ENCODE measurements around the gene CNKSR1. TPM values are rescaled to one million over a fixed set of nuclear protein-coding genes. Genes with fewer than 3 reads are reported as not detected.

The CNKSR1 gene
- total RNA-seq, 1 experiment from 2014 or later: 32.1 TPM

- no peaks in the 10 kb centered on the region for H3K36me3 ChIP-seq (ENCODE audit: low read depth, low read length)
- no peak within 1 kb of the TSS for H2AFZ ChIP-seq (ENCODE audit: low read length)
- no peak for DNase-seq
- POLR2A ChIA-PET (ENCODE audit: unreplicated experiment): no interaction called here
- no peaks in the 10 kb centered on the region for H3K9me3 ChIP-seq (ENCODE audit: low read length)
- no peak within 1 kb of the TSS for H3K4me2 ChIP-seq (ENCODE audit: low read length)
- no peaks in the 10 kb centered on the region for H3K79me2 ChIP-seq (ENCODE audit: low read length)
- peaks cover 9% of the 10 kb centered on the region for H3K4me1 ChIP-seq (ENCODE audit: insufficient read depth, low read length)
- BruUV-seq (replicated peaks): no TSS peak
- H3F3A ChIP-seq (ENCODE audit: low read length, unreplicated experiment): no peaks in the 10 kb centered on the region
- no peak within 1 kb of the TSS for H3K9ac ChIP-seq (ENCODE audit: low read length)
- CTCF ChIA-PET: no interaction called here
- no peaks in the 10 kb centered on the region for H3K27me3 ChIP-seq (ENCODE audit: low read length)
- no peaks in the 10 kb centered on the region for H4K20me1 ChIP-seq (ENCODE audit: low read length)
- H3K9me2 ChIP-seq (replicated peaks; ENCODE audit: low read length): no peaks in the 10 kb centered on the region
- no peak within 1 kb of the TSS for H3K27ac ChIP-seq (ENCODE audit: low read length)
- H3K4me3 ChIP-seq (ENCODE audit: low read length): no peak within 1 kb of the TSS
- intact Hi-C loops (cut with micrococcal nuclease): no loop called here
- no peak for ATAC-seq
- TF ChIP-seq EZH2 (IDR thresholded peaks at IDR 0.05; ENCODE audit: low read length, unreplicated experiment): no peak
- TF ChIP-seq, protein P1, sequence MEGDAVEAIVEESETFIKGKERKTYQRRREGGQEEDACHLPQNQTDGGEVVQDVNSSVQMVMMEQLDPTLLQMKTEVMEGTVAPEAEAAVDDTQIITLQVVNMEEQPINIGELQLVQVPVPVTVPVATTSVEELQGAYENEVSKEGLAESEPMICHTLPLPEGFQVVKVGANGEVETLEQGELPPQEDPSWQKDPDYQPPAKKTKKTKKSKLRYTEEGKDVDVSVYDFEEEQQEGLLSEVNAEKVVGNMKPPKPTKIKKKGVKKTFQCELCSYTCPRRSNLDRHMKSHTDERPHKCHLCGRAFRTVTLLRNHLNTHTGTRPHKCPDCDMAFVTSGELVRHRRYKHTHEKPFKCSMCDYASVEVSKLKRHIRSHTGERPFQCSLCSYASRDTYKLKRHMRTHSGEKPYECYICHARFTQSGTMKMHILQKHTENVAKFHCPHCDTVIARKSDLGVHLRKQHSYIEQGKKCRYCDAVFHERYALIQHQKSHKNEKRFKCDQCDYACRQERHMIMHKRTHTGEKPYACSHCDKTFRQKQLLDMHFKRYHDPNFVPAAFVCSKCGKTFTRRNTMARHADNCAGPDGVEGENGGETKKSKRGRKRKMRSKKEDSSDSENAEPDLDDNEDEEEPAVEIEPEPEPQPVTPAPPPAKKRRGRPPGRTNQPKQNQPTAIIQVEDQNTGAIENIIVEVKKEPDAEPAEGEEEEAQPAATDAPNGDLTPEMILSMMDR (conservative IDR thresholded peaks at IDR 0.05; ENCODE audit: low read depth, low read length): no peak
- no peak for TF ChIP-seq EZH2phosphoT487 (IDR thresholded peaks at IDR 0.05; ENCODE audit: borderline replicate concordance, low read length)
Measured at GRCh38 chr1:26158908-26159742, 18.2 kb upstream of the CNKSR1 start, which contains the start of gene FAM110D. TSS of gene FAM110D (plus strand) at chr1:26159079. CDS start at chr1:26161292, 2,213 bp downstream.

DNA sequence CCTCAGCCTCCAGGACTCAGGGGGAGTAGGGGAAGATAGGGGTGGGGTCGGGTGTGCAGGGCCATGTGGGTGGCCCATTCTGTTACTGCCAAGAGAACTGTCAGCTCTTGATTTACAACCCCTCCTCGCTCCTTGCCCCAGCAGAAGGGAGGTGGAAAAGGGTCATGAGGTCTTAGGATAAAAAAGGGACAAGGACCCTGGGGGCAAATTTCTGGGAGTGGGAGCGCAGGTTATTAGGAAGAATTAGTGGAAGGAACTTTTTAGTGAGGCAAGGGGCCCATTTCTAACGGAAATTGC lies 17.6 kb upstream of the CNKSR1 start:
- peaks cover 9% of the 10 kb centered on the region for H3K4me1 ChIP-seq (ENCODE audit: insufficient read depth, low read length)
- H3K9ac ChIP-seq (ENCODE audit: low read length): no peak overlapping the region
- no peak overlapping the region for H2AFZ ChIP-seq (ENCODE audit: low read length)
- H3K27ac ChIP-seq (ENCODE audit: low read length): no peak overlapping the region
- POLR2A ChIA-PET (ENCODE audit: unreplicated experiment): no interaction called here
- no peak for ATAC-seq
- H3K79me2 ChIP-seq (ENCODE audit: low read length): no peaks in the 10 kb centered on the region
- DNase-seq: no peak
- H3F3A ChIP-seq (ENCODE audit: low read length, unreplicated experiment): no peaks in the 10 kb centered on the region
- no peak for TF ChIP-seq EZH2 (IDR thresholded peaks at IDR 0.05; ENCODE audit: low read length, unreplicated experiment)
- TF ChIP-seq EZH2phosphoT487 (IDR thresholded peaks at IDR 0.05; ENCODE audit: borderline replicate concordance, low read length): no peak
- TF ChIP-seq, protein P1 (conservative IDR thresholded peaks at IDR 0.05; ENCODE audit: low read depth, low read length): no peak
- CTCF ChIA-PET: no interaction called here
- H3K4me3 ChIP-seq (ENCODE audit: low read length): no peak overlapping the region
- no peaks in the 10 kb centered on the region for H3K9me2 ChIP-seq (replicated peaks; ENCODE audit: low read length)
- no peaks in the 10 kb centered on the region for H3K36me3 ChIP-seq (ENCODE audit: low read depth, low read length)
- H3K27me3 ChIP-seq (ENCODE audit: low read length): no peaks in the 10 kb centered on the region
- intact Hi-C loops (cut with micrococcal nuclease): loop anchor here (5.0 kb wide), 1 partner anchor 52 kb away; no protein-coding TSS in a partner anchor
- no TSS peak for BruUV-seq (replicated peaks)
- no peak overlapping the region for H3K4me2 ChIP-seq (ENCODE audit: low read length)
- H3K9me3 ChIP-seq (ENCODE audit: low read length): no peaks in the 10 kb centered on the region
- H4K20me1 ChIP-seq (ENCODE audit: low read length): no peaks in the 10 kb centered on the region

All from PC-3 (cell line).